Stimulated activated CD4-positive, alpha-beta T cell treated with anti-CD3 and anti-CD28 coated beads, Interleukin-1b, Interleukin-23, amount 100 ng/mL, for 24 hours (primary cell): ENCODE results near the gene TC2N.
"Not testable (repeated sequence)": the region's sequence is repeated elsewhere in the genome, so short reads cannot be mapped to it uniquely, and the experiment has no call there.

Experiments used
- DNase-seq, 4 experiments: peaks; one replicate each; pipeline ENCODE4 v3.0.0-alpha.2; 2020; ENCODE audit warnings: low read depth in 4 of 4, low spot score in 1 of 4

TC2N gene

DNA sequence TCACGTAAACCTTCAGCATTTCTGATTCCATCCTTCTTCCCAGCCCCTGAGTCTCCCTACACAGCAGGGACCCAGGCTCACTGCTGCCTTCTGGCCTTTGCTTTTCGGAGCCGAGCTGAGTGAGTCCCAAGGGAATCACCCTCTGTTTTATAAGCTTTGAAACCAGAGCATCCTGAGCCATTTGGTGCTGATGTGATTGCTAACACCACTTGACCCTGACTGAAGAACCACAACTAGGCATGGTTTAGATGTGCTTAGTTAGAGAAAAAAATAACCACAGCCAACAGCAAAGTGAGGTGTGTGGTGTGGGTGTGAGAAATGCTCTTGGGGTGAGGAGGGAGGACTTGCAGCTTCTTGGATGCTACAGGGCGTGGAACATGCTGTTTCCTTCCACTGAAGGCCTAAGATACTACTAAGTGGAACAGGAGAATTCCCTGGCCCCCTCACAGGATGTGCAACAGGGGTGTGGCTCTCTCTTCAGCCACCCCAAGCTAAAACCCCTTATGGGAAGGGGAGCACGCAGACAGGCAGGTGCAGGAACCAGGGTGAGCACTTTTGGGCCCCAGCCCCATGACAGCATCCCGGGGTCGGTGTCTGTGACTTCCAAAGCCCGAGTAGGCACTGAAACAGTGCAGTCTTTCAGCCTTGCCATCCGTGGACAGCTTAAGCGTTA, at the start of gene TC2N:
TSS of gene TC2N (minus strand) at position 221 of the 673 bp plus-strand sequence. CDS start 53,767 bp downstream, outside the sequence.
- no peak for DNase-seq

DNA sequence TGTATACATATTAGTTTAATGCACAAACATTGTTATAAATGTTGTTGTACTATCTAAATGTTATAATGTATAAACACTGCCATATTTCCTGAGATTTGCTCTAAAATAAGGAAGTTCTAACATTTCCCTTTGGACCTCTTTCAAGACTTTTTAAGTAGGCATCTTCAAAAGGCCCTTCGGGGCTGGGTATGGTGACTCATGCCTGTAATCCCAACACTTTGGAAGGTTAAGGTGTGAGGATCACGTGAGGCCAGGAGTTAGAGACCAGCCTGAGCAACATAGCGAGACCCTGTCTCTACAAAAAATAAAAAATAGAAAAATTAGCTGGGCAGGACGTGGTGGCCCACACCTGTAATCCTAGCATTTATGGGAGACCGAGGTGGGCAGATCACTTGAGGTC, 44.7 kb upstream of the TC2N start:
- DNase-seq, result no peak

DNA sequence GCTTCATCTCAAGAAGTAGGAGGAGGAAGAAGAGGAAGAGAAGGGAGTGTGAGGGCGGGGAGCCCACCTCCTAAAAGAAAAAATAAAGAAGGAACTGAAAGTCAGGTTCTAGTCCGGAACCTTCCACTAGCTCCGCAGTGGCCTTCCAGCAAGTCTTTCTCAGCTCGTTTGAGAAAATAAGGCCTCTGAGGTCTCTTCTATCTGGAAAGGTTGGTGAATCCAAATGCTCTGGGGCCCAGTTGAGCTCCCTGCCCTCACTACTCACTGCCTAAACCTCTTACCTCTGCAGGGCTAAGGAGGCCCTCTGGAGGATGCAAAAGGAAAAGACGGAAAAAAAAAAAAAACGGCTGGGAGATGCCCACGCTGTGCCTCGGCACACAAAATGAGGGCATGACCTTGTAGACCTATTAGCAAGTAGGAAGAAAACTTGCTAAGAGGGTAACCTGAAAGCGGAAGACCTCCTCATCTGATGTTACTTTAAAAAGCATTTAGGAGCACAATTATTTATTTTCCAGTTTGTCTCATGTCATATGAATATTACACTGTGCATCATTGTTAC, 44.2 kb upstream of the TC2N start:
- peak in 3 of 4 experiments; percentile 2 to 13 (median 7) for DNase-seq

DNA sequence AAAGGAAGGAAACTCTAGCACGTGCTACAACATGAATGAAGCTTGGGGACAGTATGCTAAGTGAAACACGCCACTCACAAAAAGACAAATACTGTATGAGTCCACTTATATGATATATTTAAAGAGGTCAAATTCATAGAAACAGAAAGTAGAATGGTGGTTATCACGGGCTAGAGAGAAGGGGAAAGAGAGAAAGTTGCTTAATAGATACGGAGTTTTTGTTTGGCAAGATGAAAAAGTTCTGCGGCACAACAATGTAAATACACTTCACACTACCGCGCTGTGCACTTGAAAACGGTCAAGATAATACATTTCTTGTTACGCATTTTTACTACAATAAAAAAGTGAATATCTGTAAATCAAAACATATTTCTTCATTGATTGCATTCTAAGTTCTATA, 42.9 kb upstream of the TC2N start:
- no peak for DNase-seq

DNA sequence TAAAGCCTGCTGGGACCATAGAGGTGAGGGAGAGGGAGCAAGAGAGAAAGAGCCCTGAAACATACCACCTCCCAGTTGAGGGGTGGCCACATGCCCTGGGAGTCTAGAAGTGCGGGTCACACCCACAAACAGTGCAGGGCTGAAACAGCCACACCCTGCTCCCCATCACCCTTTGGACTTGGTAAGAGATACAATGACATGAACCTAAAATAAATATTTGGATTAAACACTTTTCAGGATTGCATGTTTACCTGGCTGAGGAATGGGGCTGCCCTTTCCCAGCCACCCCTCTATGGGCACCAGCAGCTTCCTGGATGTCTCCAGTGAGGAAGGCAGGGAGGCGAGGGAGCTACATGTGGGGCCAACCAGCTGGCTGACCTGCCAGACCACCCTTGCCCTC, 39.0 kb upstream of the TC2N start:
- DNase-seq, result no peak

DNA sequence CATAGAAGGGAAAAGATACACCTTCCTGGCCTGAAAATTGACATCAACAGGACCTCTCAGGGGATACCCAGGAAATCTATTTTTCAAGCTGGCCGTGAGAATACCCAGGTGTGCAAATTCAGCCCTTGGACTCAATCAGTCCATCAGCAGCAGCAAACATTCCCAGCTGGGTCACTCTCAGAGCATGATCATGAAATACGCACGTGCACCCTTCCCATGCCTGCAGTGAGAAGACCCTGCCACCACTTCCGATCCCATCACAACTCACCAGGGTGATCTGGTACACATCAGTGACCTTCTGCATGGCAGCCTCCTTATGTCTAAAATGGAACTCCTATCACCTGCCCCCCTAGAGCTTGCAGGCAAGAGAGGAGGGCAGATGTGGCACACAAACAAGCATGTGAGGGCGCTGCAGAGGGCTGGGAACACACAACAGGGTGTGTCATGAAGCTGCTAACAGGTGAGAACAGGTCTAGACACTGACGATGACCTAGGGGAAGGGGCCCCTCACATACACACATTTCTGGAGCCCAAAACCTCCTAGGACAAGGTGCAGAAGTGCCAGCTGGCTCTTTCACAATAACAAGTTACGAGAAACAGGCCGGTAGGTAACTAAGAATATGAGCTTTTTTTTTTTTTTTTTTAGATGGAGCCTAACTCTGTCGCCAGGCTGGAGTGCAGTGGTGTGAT, 37.8 kb upstream of the TC2N start:
- no peak for DNase-seq

DNA sequence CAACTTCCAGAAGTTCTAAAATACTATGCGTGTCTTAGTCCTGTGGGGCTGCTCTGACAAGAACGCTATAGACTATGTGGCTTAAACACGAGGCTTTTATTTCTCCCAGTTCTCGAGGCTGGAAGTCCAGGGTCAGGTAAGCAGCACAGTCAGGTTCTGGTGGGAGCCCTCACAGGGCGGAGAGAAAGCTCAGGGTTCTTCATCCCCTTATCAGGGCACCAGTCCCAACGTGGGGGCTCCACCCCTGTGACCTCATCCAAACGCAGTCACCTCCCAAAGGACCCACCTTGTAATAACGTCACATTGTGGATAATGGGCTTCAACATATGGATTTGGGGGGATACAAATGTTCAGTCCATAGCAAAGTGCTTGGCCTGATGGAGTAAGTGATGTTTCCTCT, 37.1 kb upstream of the TC2N start:
- DNase-seq, result no peak

DNA sequence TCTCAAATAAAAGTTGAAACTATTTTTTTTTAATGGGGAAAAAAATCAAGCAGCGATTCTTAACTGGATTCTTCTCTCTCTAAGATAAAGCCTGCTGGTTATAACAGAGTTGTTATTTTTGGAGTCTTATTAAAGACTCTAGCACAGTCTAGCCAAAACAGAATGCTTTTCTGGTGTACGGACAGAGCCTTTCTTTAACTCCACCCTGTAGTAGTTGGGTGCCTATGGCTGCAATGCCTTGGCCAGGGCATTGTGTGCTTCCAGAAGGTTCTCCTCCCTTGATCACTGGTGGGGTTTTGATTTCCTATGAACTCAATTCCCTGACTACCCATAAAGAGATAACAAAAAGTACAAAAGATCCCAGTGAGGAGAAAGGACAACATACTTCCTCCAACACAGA, 35.7 kb upstream of the TC2N start:
- no peak for DNase-seq

DNA sequence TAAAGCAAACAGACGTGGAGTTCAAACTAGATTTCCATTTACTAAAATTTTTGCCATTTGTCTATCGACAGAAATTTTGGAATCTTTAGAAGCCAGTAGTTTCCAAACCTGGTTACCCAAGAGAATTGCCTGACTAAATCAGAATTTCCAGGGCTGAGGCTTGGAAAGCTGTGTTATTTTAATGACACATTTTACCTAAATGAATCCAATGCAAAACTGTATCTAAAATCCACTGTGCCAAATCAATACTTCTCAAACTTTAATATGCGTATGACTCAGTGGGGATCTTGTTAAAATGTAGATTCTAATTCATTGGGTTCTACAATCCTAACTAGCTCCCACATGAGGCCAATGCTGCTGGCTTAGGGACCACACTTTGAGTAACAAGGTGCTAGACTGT, 35.0 kb upstream of the TC2N start:
- no peak for DNase-seq

DNA sequence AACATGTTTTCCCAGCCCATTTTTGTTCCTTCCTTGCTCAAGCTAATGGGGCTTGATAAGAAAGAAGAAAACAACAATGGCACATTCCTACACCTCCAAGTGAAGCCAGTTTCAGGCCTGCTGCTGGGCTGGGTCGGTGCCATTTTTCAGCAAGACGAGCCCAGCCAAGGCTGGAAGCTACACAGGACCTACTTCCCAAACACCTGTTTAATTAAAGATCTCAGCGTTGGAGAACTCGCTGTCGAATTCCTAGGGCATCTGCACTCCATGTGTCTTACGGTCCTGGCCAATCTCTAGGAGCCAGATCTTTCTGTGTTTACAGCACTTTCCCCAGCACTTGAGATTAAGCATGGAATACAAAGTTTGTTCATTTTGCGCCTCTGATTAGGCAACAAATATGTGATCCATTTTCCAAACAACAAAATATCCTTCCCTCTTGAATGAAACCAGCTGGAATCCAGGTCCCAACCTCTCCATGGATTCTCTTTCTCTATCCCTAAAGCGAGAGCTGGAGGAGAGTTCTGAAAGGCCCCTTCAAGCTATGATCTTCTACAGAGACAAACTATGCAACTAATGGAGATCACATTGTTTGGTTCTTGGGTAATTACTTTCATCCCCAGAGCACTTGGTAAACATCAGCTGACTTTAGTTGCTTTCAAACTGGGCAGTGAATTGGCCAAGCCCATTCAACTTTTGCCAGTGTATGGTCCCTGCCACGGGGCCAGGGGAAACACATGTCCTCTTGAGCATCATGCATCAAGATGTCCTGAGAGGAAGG, 34.3 kb upstream of the TC2N start:
- DNase-seq, result no peak

DNA sequence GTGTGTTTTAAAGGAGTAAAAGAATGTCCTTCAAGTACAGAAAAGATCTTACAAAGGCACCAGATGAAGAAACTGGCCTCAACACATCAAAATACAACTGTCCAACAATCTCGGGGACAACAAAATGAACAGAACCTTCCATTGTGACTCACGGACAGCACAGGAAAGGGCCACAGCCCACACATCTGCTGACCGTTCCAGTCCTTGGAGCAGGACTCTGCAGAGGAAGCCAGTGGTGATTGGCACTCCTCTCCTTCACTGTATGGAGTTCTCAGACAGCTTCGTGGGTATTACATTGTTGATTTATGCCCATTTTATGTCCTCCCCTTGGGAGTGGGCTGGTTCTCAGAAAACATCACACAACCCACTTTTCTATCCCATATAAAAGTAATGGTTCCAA, 32.5 kb upstream of the TC2N start:
- DNase-seq, result no peak

DNA sequence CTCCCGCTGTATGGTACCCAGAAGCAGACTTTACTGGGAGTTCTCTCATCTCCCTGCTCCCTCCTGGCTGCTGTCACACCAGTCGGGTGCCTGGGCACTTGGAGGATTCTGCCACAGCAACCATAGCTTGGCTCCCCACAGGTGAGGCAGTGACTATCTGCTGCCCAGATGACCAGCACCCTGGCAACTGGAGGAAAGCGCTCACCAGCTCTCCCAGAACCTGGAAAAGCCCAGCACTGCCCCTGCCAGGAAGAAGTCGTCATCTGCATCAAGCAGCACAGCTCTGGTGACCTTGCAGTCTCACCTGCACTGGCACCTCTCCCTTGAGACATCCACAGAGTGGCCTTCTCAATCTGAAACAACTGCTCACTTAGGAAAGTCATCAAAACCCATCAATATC, 31.9 kb upstream of the TC2N start:
- no peak for DNase-seq

DNA sequence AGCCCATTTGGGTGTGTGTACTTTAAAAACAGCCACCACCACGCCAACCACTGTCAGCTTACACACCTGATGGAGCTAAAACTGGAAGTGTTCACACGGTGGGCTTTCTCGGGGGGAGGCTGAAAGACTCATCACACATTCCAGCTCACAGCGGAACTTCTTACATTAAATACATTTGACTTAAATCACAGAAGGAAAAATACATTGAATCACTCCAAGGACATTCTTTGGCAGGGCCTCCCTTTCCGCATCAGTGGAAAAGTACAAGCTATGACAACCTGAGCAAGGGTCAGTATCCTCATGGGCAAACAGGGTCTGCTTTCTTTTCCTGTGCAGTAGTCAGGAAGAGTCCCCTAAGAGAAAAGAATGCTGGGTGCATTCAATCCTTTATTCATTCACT, 31.0 kb upstream of the TC2N start:
- DNase-seq, result no peak

DNA sequence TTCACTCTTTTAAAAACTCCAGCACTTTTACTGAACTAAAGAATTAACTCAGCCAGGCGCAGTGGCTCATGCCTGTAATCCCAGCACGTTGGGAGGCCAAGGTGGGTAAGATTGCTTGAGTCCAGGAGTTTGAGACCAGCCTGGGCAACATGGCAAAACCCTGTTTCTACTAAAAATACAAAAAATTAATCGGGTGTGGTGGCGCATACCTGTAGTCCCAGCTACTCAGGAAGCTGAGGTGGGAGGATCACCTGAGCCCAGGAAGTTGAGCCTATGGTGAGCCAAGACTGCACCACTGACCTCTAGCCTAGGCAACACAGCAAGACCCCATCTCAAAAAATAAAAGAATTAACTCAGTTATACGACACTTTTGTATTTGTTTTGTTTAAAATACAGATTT, 30.4 kb upstream of the TC2N start:
- not testable (repeated sequence) for DNase-seq

DNA sequence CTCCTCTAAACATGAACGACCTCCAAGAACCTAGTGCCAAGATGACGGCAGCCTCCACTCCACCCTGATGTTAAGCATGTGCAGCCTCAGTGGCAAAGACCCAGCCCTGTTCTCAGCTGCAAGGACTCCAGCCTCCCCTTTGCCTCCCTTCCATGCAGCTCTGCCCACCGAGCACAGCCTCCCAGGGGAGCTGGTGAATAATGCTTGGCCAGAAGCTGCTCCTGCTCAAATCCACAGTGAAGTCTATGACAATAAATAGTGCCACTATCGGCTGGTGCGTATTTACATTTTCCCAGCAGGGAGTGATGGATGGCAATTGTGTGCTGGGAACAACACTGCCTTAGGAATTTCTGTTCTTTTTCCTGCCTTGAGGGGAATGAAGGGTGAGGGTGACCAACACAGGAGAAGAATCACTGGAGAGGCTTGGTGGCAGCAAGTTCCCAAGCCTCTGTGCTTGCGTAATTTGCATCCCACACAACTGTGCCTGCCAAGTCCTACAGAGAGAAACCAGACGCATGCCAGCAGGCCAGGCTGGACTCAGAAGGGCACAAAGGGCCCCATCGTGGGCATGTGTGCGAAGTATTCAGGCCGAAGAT, 29.9 kb upstream of the TC2N start:
- no peak for DNase-seq

DNA sequence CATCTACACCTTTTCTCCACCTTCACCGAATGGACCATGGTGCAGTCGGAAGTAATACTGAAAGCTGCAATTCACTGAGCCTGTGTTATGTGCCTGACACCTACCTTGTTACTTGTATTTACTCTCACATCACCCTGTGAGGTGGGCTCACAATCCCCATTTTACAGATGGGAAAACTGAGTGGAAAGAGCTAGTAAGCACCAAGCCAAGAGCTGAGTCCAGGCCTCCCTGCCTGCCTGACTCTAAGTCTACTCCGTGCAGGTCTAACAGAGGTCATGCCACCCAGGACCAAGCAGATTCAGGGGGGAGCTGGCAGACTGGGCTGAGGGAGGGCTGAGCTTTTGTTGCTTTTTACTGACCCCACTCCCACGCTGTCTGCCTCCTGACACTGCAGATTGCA, 29.1 kb upstream of the TC2N start:
- DNase-seq, result no peak

DNA sequence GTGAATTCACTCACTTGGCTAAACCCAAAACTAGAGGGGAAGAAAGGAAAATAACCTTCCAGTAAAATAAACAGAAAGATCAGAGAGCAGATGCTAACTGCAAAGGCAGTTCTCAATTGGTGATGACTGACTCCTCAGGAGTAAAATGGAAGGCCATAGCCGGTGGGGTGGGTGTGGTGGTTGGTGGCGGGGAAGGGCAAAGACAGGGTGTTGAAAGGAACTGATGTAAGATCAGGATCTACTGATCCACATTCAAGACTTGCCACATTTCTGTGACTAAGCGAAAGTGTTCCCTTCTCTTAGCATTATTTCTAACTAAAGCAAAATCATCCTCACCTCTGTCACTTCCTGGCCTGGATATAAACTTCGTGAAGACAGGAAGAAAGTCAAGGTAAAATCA, 26.3 kb upstream of the TC2N start:
- peak in 1 of 4 experiments; percentile 37 for DNase-seq

DNA sequence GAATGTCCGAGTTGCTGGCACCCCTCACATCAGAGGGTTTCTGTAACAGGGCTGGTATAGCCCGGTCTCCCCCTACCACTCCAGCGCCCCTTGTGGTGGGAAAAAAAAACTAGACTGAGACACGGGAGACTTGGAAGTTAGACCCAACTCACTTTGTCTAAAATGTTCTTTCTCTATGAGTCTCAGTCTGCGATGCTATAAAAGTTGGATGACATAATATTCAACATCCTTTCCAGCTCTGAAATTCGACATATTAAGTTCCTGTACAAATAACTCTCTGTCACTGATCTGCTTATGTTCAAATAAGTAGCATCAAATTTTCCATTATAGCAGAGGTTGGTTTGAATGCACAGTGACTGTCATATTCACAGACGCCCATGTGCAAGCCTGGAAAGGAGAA, 25.7 kb upstream of the TC2N start:
- no peak for DNase-seq

DNA sequence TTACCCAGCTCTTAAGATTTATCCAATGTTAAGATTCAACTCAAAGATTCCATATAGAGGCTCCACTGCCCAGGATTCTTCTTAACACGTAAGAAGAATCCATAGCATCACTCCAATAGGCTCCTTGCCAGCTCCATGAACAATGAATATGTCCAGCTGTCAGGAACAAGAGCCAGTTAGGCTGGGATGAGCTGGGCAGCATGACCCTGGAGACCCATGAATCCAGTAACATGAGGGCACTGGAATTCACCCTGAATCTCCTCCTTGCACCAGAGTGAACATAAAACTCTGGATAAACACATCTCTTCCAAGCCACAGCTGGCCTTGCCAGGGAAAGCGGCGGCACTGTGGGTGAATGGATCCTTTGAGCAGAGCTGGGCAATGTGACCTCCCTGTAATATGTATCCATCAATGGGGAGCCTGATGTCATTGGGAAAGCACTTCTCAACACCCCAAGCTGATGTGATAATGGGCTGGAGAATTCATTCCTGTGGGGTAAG, 24.4 kb upstream of the TC2N start:
- no peak for DNase-seq

DNA sequence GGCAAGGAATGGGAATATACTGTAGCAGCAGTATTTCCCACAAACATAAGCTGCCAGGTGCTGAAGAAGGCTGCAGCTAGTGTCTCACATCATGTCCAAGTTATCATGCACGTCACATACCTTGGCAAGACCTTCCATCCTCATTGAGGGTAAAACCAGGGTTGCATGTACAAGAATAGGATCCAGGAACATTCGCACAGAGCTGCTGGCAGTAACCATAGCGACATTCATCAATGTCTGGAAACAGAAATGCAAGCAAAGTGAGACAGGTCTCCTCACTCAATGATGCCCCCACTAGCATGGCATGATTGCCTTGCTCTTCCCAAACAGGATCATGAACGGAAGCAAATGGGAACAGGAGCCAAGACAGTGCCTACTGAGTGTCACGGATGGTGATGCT, 23.8 kb upstream of the TC2N start:
- DNase-seq, result no peak

DNA sequence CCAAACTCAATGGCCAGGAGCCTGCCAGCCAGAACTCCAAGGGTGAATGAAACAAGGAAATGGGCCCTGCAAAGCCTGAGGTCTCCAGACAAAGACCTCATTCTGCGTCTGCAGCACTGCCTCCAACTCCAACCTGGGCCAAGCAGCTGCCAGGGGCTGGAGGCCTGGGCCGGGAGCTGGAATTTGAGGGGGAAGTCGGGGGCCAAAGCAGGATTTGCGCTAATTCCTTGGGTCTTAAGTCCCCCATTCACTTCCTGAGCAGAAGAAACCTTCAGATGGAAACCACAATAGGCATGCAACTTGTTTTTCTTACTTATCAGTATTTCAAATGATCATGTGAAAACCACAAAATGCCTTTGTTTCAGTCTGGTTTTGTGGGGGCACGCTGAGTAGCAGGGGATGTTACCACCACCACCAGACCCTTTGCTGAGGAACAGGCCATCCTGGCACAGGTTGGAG, 23.0 kb upstream of the TC2N start:
- no peak for DNase-seq
